GM19239 (cell line): ENCODE data around the gene UBP1.
"Not testable (repeated sequence)": the region's sequence is repeated elsewhere in the genome, so short reads cannot be mapped to it uniquely, and the experiment has no call there.

Experiments
- DNase-seq: peaks from one replicate; pipeline ENCODE4 v3.0.0; 2011; ENCODE audit warnings: low spot score; ENCODE audit not compliant: insufficient read length
- FAIRE-seq: peaks from 2 replicates; lab custom pipeline; 2011; peaks lifted over from hg19 to GRCh38; lab: Jason Lieb, UNC

The UBP1 gene

DNA sequence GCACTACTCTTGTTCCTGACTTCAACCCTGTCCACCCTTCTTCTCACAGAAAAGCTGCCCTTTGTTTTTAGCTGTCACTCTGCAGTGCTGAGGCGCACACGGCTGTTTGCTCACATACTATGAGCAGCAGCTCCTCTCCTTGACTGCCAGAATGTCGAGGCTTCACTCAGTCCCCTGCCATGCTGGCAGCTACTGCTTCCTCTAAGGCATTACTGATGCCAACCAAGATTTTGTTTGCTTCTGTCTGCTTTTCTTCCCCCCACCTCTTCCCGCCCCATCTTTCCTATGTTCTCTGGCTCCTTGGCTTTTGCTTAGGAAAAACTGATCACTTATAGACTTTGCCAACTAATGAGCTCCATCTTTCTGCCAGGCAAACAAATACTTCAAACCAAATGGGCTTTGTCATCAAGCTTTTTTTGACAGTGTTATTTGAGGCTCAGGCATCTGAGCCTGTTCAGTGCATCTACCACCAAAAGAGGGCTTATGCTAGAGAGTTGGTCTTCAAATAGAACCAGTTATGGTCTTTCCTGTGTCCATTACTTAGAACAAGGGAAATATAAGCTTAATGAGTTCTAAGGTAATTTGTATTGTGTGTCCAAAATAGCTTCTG, 81.9 kb downstream of the UBP1 start:
- DNase-seq: no peak
- no peak for FAIRE-seq

DNA sequence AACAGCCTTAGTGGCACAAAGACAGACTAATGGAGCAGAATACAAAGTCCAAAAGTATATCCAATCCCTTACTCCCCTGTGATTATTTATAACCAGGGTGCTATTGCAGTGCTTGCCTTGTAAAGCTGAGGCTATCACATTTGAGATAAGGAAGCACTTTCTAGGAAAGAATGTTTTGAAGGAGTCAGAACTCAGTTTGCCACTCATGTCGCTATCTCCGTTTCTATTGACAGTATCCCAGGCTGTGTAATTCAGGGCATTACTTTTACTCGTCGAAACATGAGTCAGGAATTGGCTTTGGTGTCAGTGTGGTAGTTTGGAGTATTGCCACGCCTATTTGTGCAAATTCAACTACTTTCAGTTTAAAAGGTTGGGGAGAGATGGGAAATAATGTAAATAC, 84.6 kb downstream of the UBP1 start:
- no peak for FAIRE-seq
- DNase-seq: no peak

DNA sequence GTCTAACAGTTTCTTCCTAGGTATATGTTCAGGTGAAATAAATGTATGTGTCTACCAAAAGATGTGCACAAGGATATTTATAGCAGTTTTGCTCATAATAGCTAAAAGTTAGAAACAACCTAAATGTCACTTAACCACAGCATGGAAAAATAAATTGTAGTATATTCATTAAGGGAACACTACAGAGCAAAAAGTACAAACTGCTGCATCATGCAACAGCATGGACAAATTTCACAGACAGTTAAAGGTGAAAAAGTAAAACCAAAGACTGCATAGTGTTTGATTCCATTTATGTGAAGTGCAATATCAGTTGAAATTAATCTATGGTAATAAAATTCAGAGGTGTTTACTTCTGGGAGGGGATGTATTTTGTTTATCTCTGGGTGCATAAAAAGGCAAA, 100.4 kb downstream of the UBP1 start:
- FAIRE-seq (no peak), DNase-seq (no peak)

DNA sequence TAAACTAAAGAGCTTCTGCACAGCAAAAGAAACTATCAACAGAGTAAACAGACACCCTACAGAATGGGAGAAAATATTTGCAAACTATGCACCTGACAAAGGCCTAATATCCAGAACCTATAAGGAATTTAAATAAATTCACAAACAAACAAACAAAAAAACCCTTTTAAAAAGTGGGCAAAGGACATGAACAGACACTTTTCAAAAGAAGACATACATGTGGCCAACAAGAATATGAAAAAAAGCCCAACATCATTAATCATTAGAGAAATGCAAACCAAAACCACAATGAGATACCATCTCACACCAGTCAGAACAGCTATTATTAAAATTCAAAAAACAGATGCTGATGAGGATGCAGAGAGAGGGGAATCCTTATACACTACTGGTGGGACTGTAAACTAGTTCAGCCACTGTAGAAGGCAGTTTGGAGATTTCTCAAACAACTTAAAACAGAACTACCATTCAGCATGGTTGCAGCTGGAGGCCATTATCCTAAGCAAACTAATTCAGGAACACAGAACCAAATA, 101.2 kb downstream of the UBP1 start:
- FAIRE-seq: not testable (repeated sequence)

More for the DNA sequence above, 101.2 kb downstream of the UBP1 start:
- DNase-seq: not testable (repeated sequence)
